Measurements from ENCODE around the gene TUBB2B.
A peak's percentile ranks its signal among the peaks of the same experiment; 100 is the strongest.
"Not testable (repeated sequence)": the region's sequence is repeated elsewhere in the genome, so short reads cannot be mapped to it uniquely, and the experiment has no call there.

TUBB2B gene

GRCh38 chr6:3209114-3210023, 18.1 kb downstream of the TUBB2B start:
- peak; percentile 66 for DNase-seq

GRCh38 chr6:3208775-3209113, 18.7 kb downstream of the TUBB2B start:
- DNase-seq, result no peak

GRCh38 chr6:3208098-3208774, 19.2 kb downstream of the TUBB2B start:
- no peak for DNase-seq

GRCh38 chr6:3206339-3207015, 21.0 kb downstream of the TUBB2B start:
- no peak for DNase-seq

- no peak for DNase-seq
Measured at GRCh38 chr6:3205913-3206312, 21.5 kb downstream of the TUBB2B start.

GRCh38 chr6:3204921-3205320, 22.5 kb downstream of the TUBB2B start:
- no peak for DNase-seq

- DNase-seq, result no peak
Measured at GRCh38 chr6:3202999-3203696, 24.3 kb downstream of the TUBB2B start.

GRCh38 chr6:3201388-3201787, 26.1 kb downstream of the TUBB2B start:
- DNase-seq, result no peak

GRCh38 chr6:3200682-3201081, 26.8 kb downstream of the TUBB2B start:
- DNase-seq, result no peak

GRCh38 chr6:3199382-3199781, 28.1 kb downstream of the TUBB2B start:
- no peak for DNase-seq

- not testable (repeated sequence) for DNase-seq
Measured at GRCh38 chr6:3197734-3198133, 29.7 kb downstream of the TUBB2B start.

GRCh38 chr6:3196770-3197169, 30.7 kb downstream of the TUBB2B start:
- DNase-seq, result no peak

GRCh38 chr6:3195695-3196497, 31.6 kb downstream of the TUBB2B start:
- peak; percentile 61 for DNase-seq

GRCh38 chr6:3195420-3195694, 32.1 kb downstream of the TUBB2B start:
- DNase-seq, result no peak

GRCh38 chr6:3194535-3195419, 32.7 kb downstream of the TUBB2B start:
- no peak for DNase-seq

- no peak for DNase-seq
Measured at GRCh38 chr6:3193102-3193849, 34.2 kb downstream of the TUBB2B start.

- no peak for DNase-seq
Measured at GRCh38 chr6:3190779-3191178, 36.7 kb downstream of the TUBB2B start.

GRCh38 chr6:3190056-3190455, 37.4 kb downstream of the TUBB2B start:
- DNase-seq, result no peak

GRCh38 chr6:3189192-3189591, 38.3 kb downstream of the TUBB2B start:
- DNase-seq, result not testable (repeated sequence)

- no peak for DNase-seq
Measured at GRCh38 chr6:3188262-3188661, 39.2 kb downstream of the TUBB2B start.

GRCh38 chr6:3186974-3187382, 40.5 kb downstream of the TUBB2B start:
- no peak for DNase-seq

All from NCI-H524 treated with DMSO at 0.1 percent for 48 hours (cell line).